Breast epithelium (tissue), 3 donors: ENCODE results near the gene HSPB9.

ENCODE experiments used
- CTCF ChIP-seq, 3 donors: fragments of 450-650 bp; IDR thresholded peaks; one replicate each; pipeline ENCODE4 v1.5.1; 2016 to 2017; ENCODE audit warnings: antibody characterized with exemption in 3 of 3, mild to moderate bottlenecking in 3 of 3, moderate library complexity in 3 of 3
- POLR2A ChIP-seq: fragments of 450-650 bp; IDR thresholded peaks from one replicate; pipeline ENCODE4 v1.6.1; 2016; ENCODE audit warnings: antibody characterized with exemption, mild to moderate bottlenecking, moderate library complexity
- POLR2AphosphoS5 ChIP-seq, 3 donors: sonication (generic); formaldehyde crosslinking; IDR thresholded peaks; one replicate each; pipeline ENCODE4 v1.6.1; 2017; ENCODE audit warnings: antibody characterized with exemption in 3 of 3

- TF ChIP-seq CTCF (IDR thresholded peaks at IDR 0.05) (no peak), POLR2A (no peak), POLR2AphosphoS5 (IDR thresholded peaks at IDR 0.05) (no peak)
Measured at GRCh38 chr17:42110301-42111264, 12.0 kb upstream of the HSPB9 start.
